Suprapubic skin (tissue), 3 donors: ENCODE measurements around the gene VIT.

Experiments
- POLR2A ChIP-seq, 2 donors: fragments of 450-650 bp; IDR thresholded peaks; one replicate each; pipeline ENCODE4 v1.6.1; 2017; ENCODE audit warnings: antibody characterized with exemption in 2 of 2, mild to moderate bottlenecking in 2 of 2, moderate library complexity in 2 of 2
- TF ChIP-seq, protein P1 (sequence below), 2 donors: fragments of 200-600 bp in 1 of 2; fragments of 450-650 bp in 1 of 2; sonication (generic) in 1 of 2; IDR thresholded peaks; one replicate each; pipeline ENCODE4 v1.5.1; 2016 to 2019; ENCODE audit warnings: antibody characterized with exemption in 2 of 2, mild to moderate bottlenecking in 1 of 2, moderate library complexity in 1 of 2

DNA sequence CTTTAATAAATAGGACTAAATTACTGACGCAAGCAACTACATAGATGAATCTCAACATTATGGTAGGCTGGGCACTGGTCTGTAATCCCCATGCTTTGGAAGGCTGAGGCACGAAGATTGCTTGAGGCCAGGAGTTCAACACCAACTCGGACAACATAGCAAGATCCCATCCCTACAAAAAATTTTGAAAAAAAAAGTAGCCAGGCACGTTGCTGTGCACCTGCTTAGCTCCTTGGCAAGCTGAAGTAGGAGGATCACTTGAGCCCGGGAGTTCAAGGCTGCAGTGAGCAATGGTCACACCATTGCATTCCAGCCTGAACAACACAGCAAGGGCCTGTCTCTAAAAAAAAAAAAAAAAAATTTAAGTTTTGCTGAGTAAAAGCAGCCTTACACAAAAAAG, 43.4 kb upstream of the VIT start:
- TF ChIP-seq, protein P1, sequence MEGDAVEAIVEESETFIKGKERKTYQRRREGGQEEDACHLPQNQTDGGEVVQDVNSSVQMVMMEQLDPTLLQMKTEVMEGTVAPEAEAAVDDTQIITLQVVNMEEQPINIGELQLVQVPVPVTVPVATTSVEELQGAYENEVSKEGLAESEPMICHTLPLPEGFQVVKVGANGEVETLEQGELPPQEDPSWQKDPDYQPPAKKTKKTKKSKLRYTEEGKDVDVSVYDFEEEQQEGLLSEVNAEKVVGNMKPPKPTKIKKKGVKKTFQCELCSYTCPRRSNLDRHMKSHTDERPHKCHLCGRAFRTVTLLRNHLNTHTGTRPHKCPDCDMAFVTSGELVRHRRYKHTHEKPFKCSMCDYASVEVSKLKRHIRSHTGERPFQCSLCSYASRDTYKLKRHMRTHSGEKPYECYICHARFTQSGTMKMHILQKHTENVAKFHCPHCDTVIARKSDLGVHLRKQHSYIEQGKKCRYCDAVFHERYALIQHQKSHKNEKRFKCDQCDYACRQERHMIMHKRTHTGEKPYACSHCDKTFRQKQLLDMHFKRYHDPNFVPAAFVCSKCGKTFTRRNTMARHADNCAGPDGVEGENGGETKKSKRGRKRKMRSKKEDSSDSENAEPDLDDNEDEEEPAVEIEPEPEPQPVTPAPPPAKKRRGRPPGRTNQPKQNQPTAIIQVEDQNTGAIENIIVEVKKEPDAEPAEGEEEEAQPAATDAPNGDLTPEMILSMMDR (IDR thresholded peaks at IDR 0.05): no peak
- TF ChIP-seq POLR2A (IDR thresholded peaks at IDR 0.05): no peak
